Astrocyte (in vitro differentiated cells and primary cell): Measurements from ENCODE around the gene AMPH.

ENCODE experiments used
- CTCF ChIP-seq: IDR thresholded peaks from 2 replicates; pipeline ENCODE4 v1.5.1; 2011; ENCODE audit warnings: low read depth, mild to moderate bottlenecking, inconsistent platforms, low read length, moderate library complexity; ENCODE audit not compliant: insufficient read depth
- EZH2 ChIP-seq: IDR thresholded peaks from 2 replicates; pipeline ENCODE4 v1.6.1; 2012; ENCODE audit warnings: mild to moderate bottlenecking, low read length, inconsistent platforms; ENCODE audit not compliant: insufficient read depth

- TF ChIP-seq CTCF (no peak), EZH2 (no peak)
These were observed 2.4 kb downstream of the AMPH start for GRCh38 chr7:38628630-38629385.
